ENCODE measurements around the gene CD300C. TPM values are rescaled to one million over a fixed set of nuclear protein-coding genes. Genes with fewer than 3 reads are reported as not detected.

CD300C gene
- total and polyA plus RNA-seq, 2 donors (not counting 1 experiment from before 2014, with no cell fraction given), result 0.72 to 0.74 TPM

DNA sequence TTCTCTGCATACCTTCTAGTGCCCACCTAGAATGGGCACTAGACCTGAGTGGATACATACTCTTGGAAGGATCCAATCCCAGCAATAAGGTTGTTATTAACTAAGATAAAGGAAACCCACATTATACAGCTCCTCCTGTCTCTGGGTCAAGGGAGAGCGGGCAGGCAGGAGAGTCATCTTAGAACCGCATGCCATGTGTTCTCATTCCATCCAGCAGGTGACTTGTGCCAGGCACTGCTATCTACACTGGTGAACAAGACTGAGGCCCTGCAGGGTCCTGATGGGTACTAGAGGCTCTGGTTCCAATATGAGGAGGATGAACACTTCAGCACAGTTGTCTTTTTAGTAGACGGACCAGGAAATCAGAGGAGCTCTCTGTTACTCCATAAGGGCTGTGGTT, 27.3 kb upstream of the CD300C start:
- Histone ChIP-seq H3K79me2 (ENCODE audit: control insufficient read depth, insufficient read depth, low read length) (no peaks in the 10 kb centered on the region), H3K4me2 (replicated peaks; ENCODE audit: low read depth, low read length, poor library complexity, severe bottlenecking) (no peak overlapping the region), H3K9ac (ENCODE audit: low read length) (no peak overlapping the region), H3K9me3 (ENCODE audit: control extremely low read depth in 1 of 3, control insufficient read depth in 2 of 3, insufficient read depth in 1 of 3, low read length in 2 of 3) (no peaks in the 10 kb centered on the region), H4K20me1 (ENCODE audit: control insufficient read depth, insufficient read depth, low read length, poor library complexity, severe bottlenecking) (no peaks in the 10 kb centered on the region), H2AFZ (ENCODE audit: insufficient read depth, low read depth, low read length, poor library complexity, severe bottlenecking) (no peak overlapping the region), H3K27ac (ENCODE audit: low read length in 2 of 2) (no peak overlapping the region), H3K4me3 (ENCODE audit: control extremely low read depth in 1 of 5, extremely low read depth in 1 of 5, insufficient read depth in 1 of 5, low read depth in 2 of 5, low read length in 4 of 5) (no peak overlapping the region), H3K4me1 (ENCODE audit: control insufficient read depth in 2 of 2, insufficient read depth in 2 of 2, low read length in 2 of 2) (peaks cover 0 to 4% of the 10 kb centered on the region in 2 donors), H3K36me3 (replicated peaks in 1 of 2; ENCODE audit: control extremely low read depth in 1 of 2, control insufficient read depth in 1 of 2, extremely low read depth in 1 of 2, insufficient read depth in 2 of 2, low read length in 1 of 2) (no peaks in the 10 kb centered on the region), H3K27me3 (replicated peaks in 1 of 4; ENCODE audit: control extremely low read depth in 1 of 4, control insufficient read depth in 3 of 4, insufficient read depth in 4 of 4, low read length in 3 of 4) (peaks cover 0 to 35% (median 10%) of the 10 kb centered on the region in 4 experiments)
- POLR2A ChIA-PET, result no interaction called here
- CTCF ChIA-PET, result no interaction called here
- intact Hi-C loops (cut with micrococcal nuclease), result no loop called here
- Mint-ChIP-seq H3K27ac (no peak overlapping the region), H3K9me3 (ENCODE audit: insufficient read depth) (no peaks in the 10 kb centered on the region), H3K27me3 (peaks cover 46% of the 10 kb centered on the region), H3K4me1 (peaks cover 5% of the 10 kb centered on the region), H3K4me3 (no peak overlapping the region)
- 90% methylated on average over 3 of the region's 3 CpGs for WGBS (ENCODE audit: insufficient coverage)
- TF ChIP-seq EZH2 (IDR thresholded peaks at IDR 0.05; ENCODE audit: borderline replicate concordance, insufficient read depth, low read depth, low read length, poor library complexity, severe bottlenecking), result no peak
- TF ChIP-seq, protein P1, sequence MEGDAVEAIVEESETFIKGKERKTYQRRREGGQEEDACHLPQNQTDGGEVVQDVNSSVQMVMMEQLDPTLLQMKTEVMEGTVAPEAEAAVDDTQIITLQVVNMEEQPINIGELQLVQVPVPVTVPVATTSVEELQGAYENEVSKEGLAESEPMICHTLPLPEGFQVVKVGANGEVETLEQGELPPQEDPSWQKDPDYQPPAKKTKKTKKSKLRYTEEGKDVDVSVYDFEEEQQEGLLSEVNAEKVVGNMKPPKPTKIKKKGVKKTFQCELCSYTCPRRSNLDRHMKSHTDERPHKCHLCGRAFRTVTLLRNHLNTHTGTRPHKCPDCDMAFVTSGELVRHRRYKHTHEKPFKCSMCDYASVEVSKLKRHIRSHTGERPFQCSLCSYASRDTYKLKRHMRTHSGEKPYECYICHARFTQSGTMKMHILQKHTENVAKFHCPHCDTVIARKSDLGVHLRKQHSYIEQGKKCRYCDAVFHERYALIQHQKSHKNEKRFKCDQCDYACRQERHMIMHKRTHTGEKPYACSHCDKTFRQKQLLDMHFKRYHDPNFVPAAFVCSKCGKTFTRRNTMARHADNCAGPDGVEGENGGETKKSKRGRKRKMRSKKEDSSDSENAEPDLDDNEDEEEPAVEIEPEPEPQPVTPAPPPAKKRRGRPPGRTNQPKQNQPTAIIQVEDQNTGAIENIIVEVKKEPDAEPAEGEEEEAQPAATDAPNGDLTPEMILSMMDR (IDR thresholded peaks at IDR 0.05), result no peak
- DNase-seq (no peak), ATAC-seq (ENCODE audit: low read depth) (no peak)

GRCh38 chr17:74571621-74572270, 25.8 kb upstream of the CD300C start:
- Histone ChIP-seq H3K9me3 (ENCODE audit: control extremely low read depth in 1 of 3, control insufficient read depth in 2 of 3, insufficient read depth in 1 of 3, low read length in 2 of 3) (peaks cover 0 to 3% (median 0%) of the 10 kb centered on the region in 3 donors), H3K4me1 (ENCODE audit: control insufficient read depth in 2 of 2, insufficient read depth in 2 of 2, low read length in 2 of 2) (peaks cover 9 to 10% of the 10 kb centered on the region in 2 donors), H3K9ac (ENCODE audit: low read length) (no peak overlapping the region), H3K27ac (ENCODE audit: low read length in 2 of 2) (no peak overlapping the region), H4K20me1 (ENCODE audit: control insufficient read depth, insufficient read depth, low read length, poor library complexity, severe bottlenecking) (no peaks in the 10 kb centered on the region), H3K4me3 (ENCODE audit: control extremely low read depth in 1 of 5, extremely low read depth in 1 of 5, insufficient read depth in 1 of 5, low read depth in 2 of 5, low read length in 4 of 5) (no peak overlapping the region), H3K36me3 (replicated peaks in 1 of 2; ENCODE audit: control extremely low read depth in 1 of 2, control insufficient read depth in 1 of 2, extremely low read depth in 1 of 2, insufficient read depth in 2 of 2, low read length in 1 of 2) (no peaks in the 10 kb centered on the region), H2AFZ (ENCODE audit: insufficient read depth, low read depth, low read length, poor library complexity, severe bottlenecking) (no peak overlapping the region), H3K4me2 (replicated peaks; ENCODE audit: low read depth, low read length, poor library complexity, severe bottlenecking) (no peak overlapping the region), H3K27me3 (replicated peaks in 1 of 4; ENCODE audit: control extremely low read depth in 1 of 4, control insufficient read depth in 3 of 4, insufficient read depth in 4 of 4, low read length in 3 of 4) (peaks cover 0 to 49% (median 10%) of the 10 kb centered on the region in 4 experiments), H3K79me2 (ENCODE audit: control insufficient read depth, insufficient read depth, low read length) (no peaks in the 10 kb centered on the region)
- Mint-ChIP-seq H3K4me1 (peaks cover 8% of the 10 kb centered on the region), H3K9me3 (ENCODE audit: insufficient read depth) (no peaks in the 10 kb centered on the region), H3K27ac (no peak overlapping the region), H3K27me3 (peaks cover 48% of the 10 kb centered on the region), H3K4me3 (no peak overlapping the region)
- DNase-seq (no peak), ATAC-seq (ENCODE audit: low read depth) (no peak)
- ChIA-PET CTCF (interaction anchor here (1.0 to 1.6 kb wide), 2 partner anchors 28 to 60 kb away, joined by 3 read pairs; no protein-coding TSS in a partner anchor), POLR2A (no interaction called here)
- no peak for TF ChIP-seq EZH2 (IDR thresholded peaks at IDR 0.05; ENCODE audit: borderline replicate concordance, insufficient read depth, low read depth, low read length, poor library complexity, severe bottlenecking)
- TF ChIP-seq, protein P1 (IDR thresholded peaks at IDR 0.05), result no peak
- 86% methylated on average over 1 of the region's 4 CpGs for WGBS (ENCODE audit: insufficient coverage)
- intact Hi-C loops (cut with micrococcal nuclease), result no loop called here

Measured in B cell (primary cell).